Natural killer cell (primary cell): Measurements from ENCODE around the gene CXorf38. TPM values are rescaled to one million over a fixed set of nuclear protein-coding genes. Genes with fewer than 3 reads are reported as not detected.

Source experiments
- ATAC-seq, 3 donors: fragments of 150-1000 bp in 2 of 3; fragments of 200-7000 bp in 1 of 3; cut with Tn5 transposase; 1 replicate in 1 of 3; 2 replicates in 2 of 3; pipeline ENCODE4 v1.10.0; 2021; ENCODE audit warnings: mild to moderate bottlenecking in 2 of 3, moderate library complexity in 2 of 3
- DNase-seq, 2 donors: peaks; one replicate each; pipeline versions ENCODE4 v3.0.0 to v3.0.0-alpha.2; 2013 to 2021; ENCODE audit warnings: mixed read lengths in 1 of 2
- H3K27ac ChIP-seq: one replicate; pipeline ENCODE4 v1.5.1; 2013; ENCODE audit warnings: mild to moderate bottlenecking, low read length
- H3K27me3 ChIP-seq: one replicate; pipeline ENCODE4 v1.6.1; 2013; ENCODE audit warnings: low read length; ENCODE audit not compliant: control insufficient read depth, insufficient read depth
- H3K36me3 ChIP-seq: one replicate; pipeline ENCODE4 v1.6.1; 2013; ENCODE audit warnings: low read length; ENCODE audit not compliant: control insufficient read depth, insufficient read depth
- H3K4me1 ChIP-seq: one replicate; pipeline ENCODE4 v1.6.1; 2013; ENCODE audit warnings: low read length; ENCODE audit not compliant: control insufficient read depth, insufficient read depth
- H3K4me3 ChIP-seq: one replicate; pipeline ENCODE4 v1.5.1; 2013; ENCODE audit warnings: low read length
- H3K9me3 ChIP-seq: one replicate; pipeline ENCODE4 v1.6.1; 2013; ENCODE audit warnings: low read length; ENCODE audit not compliant: control insufficient read depth, insufficient read depth
- H3K27ac Mint-ChIP-seq, 2 donors: one replicate each; pipeline ENCODE4 v1.8.0; 2022; ENCODE audit warnings: mild to moderate bottlenecking in 2 of 2, mixed read lengths in 2 of 2, moderate library complexity in 1 of 2
- H3K27me3 Mint-ChIP-seq, 2 donors: one replicate each; pipeline ENCODE4 v1.8.0; 2022; ENCODE audit warnings: low read depth in 2 of 2, mixed read lengths in 2 of 2
- H3K36me3 Mint-ChIP-seq: one replicate; pipeline ENCODE4 v1.8.0; 2022; ENCODE audit warnings: mixed read lengths
- H3K4me1 Mint-ChIP-seq, 2 donors: one replicate each; pipeline ENCODE4 v1.8.0; 2022; ENCODE audit warnings: mixed read lengths in 2 of 2
- H3K4me3 Mint-ChIP-seq: one replicate; pipeline ENCODE4 v1.8.0; 2022; ENCODE audit warnings: mild to moderate bottlenecking, moderate library complexity, mixed read lengths
- H3K9me3 Mint-ChIP-seq, 2 donors: one replicate each; pipeline ENCODE4 v1.8.0; 2022; ENCODE audit warnings: mixed read lengths in 2 of 2
- WGBS: methylation state at CpG from one replicate; pipeline ENCODE4 v1.1.7; 2013; ENCODE audit warnings: missing lambda C conversion rate; ENCODE audit not compliant: insufficient coverage; 5-methylcytosine and 5-hydroxymethylcytosine counted together
- intact Hi-C: fragments of 100-400 bp; cut with micrococcal nuclease; formaldehyde crosslinking; loops from one replicate; pipeline ENCODE4 v1.14.2; 2022
- total RNA-seq, 4 donors: library from RNA; stranded (reverse); fragments of 120-200 nt in 1 of 4; gene quantifications; one replicate each; pipeline versions ENCODE4 v1.2.3 to v1.2.4, GENCODE V29; 2013 to 2022
- TF ChIP-seq, protein P1 (sequence below): fragments of 200-600 bp; IDR thresholded peaks from one replicate; pipeline ENCODE4 v1.8.0; 2022; ENCODE audit warnings: antibody characterized with exemption

The CXorf38 gene
- total RNA-seq, 3 donors from 2014 or later (not counting 1 experiment from before 2014, with no cell fraction given), result 27.5 to 46.1 (median 30.9) TPM

DNA sequence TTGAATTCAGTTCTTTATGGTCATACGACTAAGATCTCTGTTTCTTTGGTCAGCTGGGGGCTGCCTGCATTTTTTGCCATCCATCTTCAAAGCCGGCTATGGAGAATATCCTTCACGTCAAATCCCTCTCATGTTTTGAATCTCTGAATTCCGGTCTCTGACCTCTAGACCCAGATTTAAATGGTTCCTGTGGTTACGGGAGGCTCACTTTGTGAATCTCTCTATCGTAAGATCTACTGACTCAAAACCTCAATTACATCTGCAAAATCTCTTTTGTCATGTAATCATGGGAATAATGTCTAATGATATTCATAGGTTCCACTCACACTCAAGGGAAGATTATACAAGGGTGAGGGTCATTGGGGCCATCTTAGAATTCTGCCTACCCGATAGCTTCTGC is 29.8 kb downstream of the CXorf38 start:
- TF ChIP-seq, protein P1, sequence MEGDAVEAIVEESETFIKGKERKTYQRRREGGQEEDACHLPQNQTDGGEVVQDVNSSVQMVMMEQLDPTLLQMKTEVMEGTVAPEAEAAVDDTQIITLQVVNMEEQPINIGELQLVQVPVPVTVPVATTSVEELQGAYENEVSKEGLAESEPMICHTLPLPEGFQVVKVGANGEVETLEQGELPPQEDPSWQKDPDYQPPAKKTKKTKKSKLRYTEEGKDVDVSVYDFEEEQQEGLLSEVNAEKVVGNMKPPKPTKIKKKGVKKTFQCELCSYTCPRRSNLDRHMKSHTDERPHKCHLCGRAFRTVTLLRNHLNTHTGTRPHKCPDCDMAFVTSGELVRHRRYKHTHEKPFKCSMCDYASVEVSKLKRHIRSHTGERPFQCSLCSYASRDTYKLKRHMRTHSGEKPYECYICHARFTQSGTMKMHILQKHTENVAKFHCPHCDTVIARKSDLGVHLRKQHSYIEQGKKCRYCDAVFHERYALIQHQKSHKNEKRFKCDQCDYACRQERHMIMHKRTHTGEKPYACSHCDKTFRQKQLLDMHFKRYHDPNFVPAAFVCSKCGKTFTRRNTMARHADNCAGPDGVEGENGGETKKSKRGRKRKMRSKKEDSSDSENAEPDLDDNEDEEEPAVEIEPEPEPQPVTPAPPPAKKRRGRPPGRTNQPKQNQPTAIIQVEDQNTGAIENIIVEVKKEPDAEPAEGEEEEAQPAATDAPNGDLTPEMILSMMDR, result no peak
- Histone ChIP-seq H3K4me1 (no peaks in the 10 kb centered on the region), H3K27ac (no peak overlapping the region), H3K4me3 (no peak overlapping the region), H3K27me3 (no peaks in the 10 kb centered on the region), H3K9me3 (no peaks in the 10 kb centered on the region), H3K36me3 (no peaks in the 10 kb centered on the region)
- Mint-ChIP-seq H3K4me3 (no peak overlapping the region), H3K9me3 (no peaks in the 10 kb centered on the region), H3K27me3 (no peaks in the 10 kb centered on the region), H3K4me1 (no peaks in the 10 kb centered on the region), H3K27ac (no peak overlapping the region), H3K36me3 (no peaks in the 10 kb centered on the region)
- WGBS, result 98% methylated on average over 6 of the region's 7 CpGs
- DNase-seq (no peak), ATAC-seq (no peak)
- intact Hi-C loops, result no loop called here

DNA sequence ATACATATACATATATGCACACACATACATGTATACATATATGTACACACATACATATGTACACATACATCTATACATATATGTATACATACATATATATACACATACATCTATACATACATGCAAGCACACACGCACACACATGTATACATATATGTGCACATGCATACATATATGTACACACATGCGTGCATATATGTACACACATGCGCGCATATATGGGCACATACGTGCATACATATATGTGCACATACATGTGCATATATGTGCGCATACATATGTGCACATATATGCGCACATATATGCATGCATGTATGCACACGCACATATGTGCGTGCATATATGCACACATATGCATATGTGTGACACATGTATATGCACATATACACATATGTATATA is 31.4 kb downstream of the CXorf38 start:
- Mint-ChIP-seq H3K27ac (no peak overlapping the region), H3K36me3 (no peaks in the 10 kb centered on the region), H3K4me1 (no peaks in the 10 kb centered on the region), H3K4me3 (no peak overlapping the region), H3K27me3 (no peaks in the 10 kb centered on the region), H3K9me3 (no peaks in the 10 kb centered on the region)
- DNase-seq, result no peak
- Histone ChIP-seq H3K36me3 (no peaks in the 10 kb centered on the region), H3K9me3 (no peaks in the 10 kb centered on the region), H3K4me1 (no peaks in the 10 kb centered on the region), H3K4me3 (no peak overlapping the region), H3K27ac (no peak overlapping the region), H3K27me3 (no peaks in the 10 kb centered on the region)
- no peak for ATAC-seq
- 83% methylated on average over 8 of the region's 9 CpGs for WGBS
- intact Hi-C loops, result no loop called here
- TF ChIP-seq, protein P1, result no peak

DNA sequence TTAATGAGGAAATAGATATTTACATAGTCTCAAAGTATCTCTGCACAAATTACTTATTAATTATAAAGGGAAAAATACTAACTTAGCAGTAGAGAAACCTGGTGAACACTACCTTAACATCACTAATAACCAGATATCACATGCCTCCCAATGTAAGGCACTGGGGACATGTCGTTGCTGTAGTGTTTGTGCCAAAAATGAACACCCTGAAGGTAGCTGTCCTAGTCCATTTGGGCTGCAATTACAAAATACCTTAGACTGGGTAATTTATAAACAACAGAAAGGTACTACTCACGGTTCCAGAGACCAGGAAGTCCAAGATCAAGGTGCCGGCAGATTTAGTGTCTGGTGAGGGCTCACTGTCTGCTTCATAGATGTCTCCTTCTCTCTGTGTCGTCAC is 34.9 kb downstream of the CXorf38 start:
- no peak for DNase-seq
- 67% methylated on average over 3 of the region's 4 CpGs for WGBS
- no peaks in the 10 kb centered on the region for H3K27me3 Mint-ChIP-seq
- Histone ChIP-seq H3K4me3 (no peak overlapping the region), H3K27me3 (no peaks in the 10 kb centered on the region), H3K36me3 (no peaks in the 10 kb centered on the region), H3K9me3 (no peaks in the 10 kb centered on the region), H3K4me1 (no peaks in the 10 kb centered on the region), H3K27ac (no peak overlapping the region)
- H3K36me3 Mint-ChIP-seq, result no peaks in the 10 kb centered on the region
- H3K4me3 Mint-ChIP-seq, result no peak overlapping the region
- no peaks in the 10 kb centered on the region for H3K9me3 Mint-ChIP-seq
- ATAC-seq, result no peak
- no peak overlapping the region for H3K27ac Mint-ChIP-seq
- intact Hi-C loops, result no loop called here
- TF ChIP-seq, protein P1, result no peak
- no peaks in the 10 kb centered on the region for H3K4me1 Mint-ChIP-seq

DNA sequence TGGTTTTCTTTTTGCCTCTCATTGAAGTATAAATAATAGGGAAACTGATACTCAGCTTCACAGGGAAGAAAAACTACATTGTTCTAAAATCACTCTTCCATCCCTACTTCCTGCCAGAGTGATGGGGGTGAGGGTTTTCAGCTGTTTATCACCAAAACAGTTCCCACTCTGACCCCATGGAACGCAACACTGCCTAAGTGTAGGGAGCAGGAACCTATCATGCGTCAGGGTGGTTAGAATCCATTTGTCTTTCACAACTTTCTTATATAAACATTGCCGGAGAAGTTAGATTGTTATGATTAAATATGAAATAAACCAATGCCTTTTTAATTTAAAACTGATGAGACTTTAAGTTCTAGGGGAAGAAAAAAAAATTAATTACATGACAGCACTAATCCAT is 40.0 kb downstream of the CXorf38 start:
- Mint-ChIP-seq H3K4me1 (peaks cover 0 to 5% of the 10 kb centered on the region in 2 donors), H3K4me3 (no peak overlapping the region), H3K9me3 (no peaks in the 10 kb centered on the region), H3K27me3 (no peaks in the 10 kb centered on the region), H3K27ac (no peak overlapping the region), H3K36me3 (peaks cover 10% of the 10 kb centered on the region)
- no peaks in the 10 kb centered on the region for H3K9me3 ChIP-seq
- WGBS, result no CpG with 5 or more reads among the region's 3 CpGs
- TF ChIP-seq, protein P1, result no peak
- no peak overlapping the region for H3K27ac ChIP-seq
- no peaks in the 10 kb centered on the region for H3K4me1 ChIP-seq
- no peak for ATAC-seq
- no peaks in the 10 kb centered on the region for H3K27me3 ChIP-seq
- H3K4me3 ChIP-seq, result no peak overlapping the region
- H3K36me3 ChIP-seq, result peaks cover 2% of the 10 kb centered on the region
- no peak for DNase-seq
- intact Hi-C loops, result no loop called here
